Neuron (in vitro differentiated cells): ENCODE measurements around the gene AATK.

Experiments
- H2AFZ ChIP-seq: one replicate; pipeline ENCODE4 v1.6.1; 2013; ENCODE audit warnings: low read depth, mild to moderate bottlenecking, inconsistent platforms, low read length, moderate library complexity
- H3K27me3 ChIP-seq: one replicate; pipeline ENCODE4 v1.6.1; 2013; ENCODE audit warnings: low read length; ENCODE audit not compliant: insufficient read depth
- H3K36me3 ChIP-seq: one replicate; pipeline ENCODE4 v1.6.1; 2013; ENCODE audit warnings: low read length; ENCODE audit not compliant: insufficient read depth
- H3K4me1 ChIP-seq: one replicate; pipeline ENCODE4 v1.6.1; 2013; ENCODE audit warnings: low read length; ENCODE audit not compliant: insufficient read depth
- H3K4me3 ChIP-seq: 2 replicates; pipeline ENCODE4 v1.5.1; 2013; ENCODE audit warnings: mild to moderate bottlenecking, low read length, moderate library complexity
- H3K9me3 ChIP-seq: one replicate; pipeline ENCODE4 v1.6.1; 2013; ENCODE audit warnings: low read length

AATK gene

DNA sequence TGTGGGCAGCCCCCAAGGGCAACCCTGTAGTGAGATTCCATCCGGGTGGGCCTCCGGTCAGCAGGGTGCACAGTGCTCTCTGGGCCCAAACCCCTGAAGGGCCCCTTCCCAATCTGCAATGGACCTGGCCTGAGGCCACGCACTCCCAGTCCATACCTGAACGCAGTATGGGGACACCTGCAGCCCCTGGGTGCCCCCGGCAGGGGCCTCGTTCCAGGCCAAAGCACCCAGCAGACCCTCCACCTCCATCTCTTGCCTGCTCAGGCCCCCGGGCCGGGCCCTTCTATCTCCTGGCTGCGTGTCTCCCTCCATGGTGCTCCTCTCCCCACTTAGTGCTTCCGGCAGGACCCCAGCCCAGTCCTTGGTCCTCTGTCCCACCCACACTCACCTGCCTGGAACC lies 17.3 kb upstream of the AATK start:
- no peaks in the 10 kb centered on the region for H3K9me3 ChIP-seq
- H3K4me1 ChIP-seq = peaks cover 7% of the 10 kb centered on the region
- no peak overlapping the region for H3K4me3 ChIP-seq
- peaks cover 1% of the 10 kb centered on the region for H3K36me3 ChIP-seq
- no peak overlapping the region for H2AFZ ChIP-seq
- no peaks in the 10 kb centered on the region for H3K27me3 ChIP-seq

DNA sequence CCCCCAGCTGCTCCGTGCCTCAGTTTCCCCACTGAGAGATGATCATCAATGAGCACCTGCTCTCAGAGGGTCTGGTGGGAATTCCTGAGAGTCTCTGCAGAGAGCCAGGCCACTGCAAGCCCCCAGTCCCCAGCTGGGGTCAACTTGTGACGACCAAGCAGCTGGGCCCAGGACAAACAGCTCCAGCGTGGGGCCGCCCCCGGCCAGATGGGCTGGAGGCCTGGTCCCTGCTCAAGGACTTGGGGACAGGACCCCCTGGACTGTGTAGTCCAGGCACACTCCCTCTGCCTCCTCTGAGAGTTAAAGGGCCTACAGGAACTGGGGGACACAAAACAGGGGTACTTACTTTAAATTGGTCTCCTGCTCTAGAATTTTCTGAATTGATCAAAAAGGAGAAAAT lies 16.6 kb upstream of the AATK start:
- no peak overlapping the region for H3K4me3 ChIP-seq
- peaks cover 7% of the 10 kb centered on the region for H3K4me1 ChIP-seq
- no peaks in the 10 kb centered on the region for H3K36me3 ChIP-seq
- H3K27me3 ChIP-seq = no peaks in the 10 kb centered on the region
- no peaks in the 10 kb centered on the region for H3K9me3 ChIP-seq
- no peak overlapping the region for H2AFZ ChIP-seq

DNA sequence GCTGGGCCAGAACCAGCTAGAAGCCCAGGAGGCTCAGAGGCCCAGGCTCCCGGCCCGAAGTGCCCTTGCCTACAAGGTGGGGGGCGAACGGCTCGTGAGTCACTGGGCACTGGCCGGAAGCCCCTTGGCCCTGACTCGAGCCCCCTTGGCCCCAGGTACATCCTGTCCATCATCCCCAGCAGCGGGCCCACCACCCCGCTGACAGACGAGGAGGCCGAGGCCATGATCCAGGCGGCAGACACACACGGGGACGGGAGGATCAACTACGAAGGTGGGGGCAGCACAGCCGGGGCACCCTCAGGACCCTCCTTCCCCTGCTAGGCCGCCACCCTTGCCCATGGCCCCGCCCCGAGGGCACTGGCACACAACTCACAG lies 15.8 kb upstream of the AATK start:
- Histone ChIP-seq H3K27me3 (no peaks in the 10 kb centered on the region), H3K36me3 (no peaks in the 10 kb centered on the region), H2AFZ (no peak overlapping the region), H3K4me1 (peaks cover 7% of the 10 kb centered on the region), H3K4me3 (no peak overlapping the region), H3K9me3 (no peaks in the 10 kb centered on the region)

DNA sequence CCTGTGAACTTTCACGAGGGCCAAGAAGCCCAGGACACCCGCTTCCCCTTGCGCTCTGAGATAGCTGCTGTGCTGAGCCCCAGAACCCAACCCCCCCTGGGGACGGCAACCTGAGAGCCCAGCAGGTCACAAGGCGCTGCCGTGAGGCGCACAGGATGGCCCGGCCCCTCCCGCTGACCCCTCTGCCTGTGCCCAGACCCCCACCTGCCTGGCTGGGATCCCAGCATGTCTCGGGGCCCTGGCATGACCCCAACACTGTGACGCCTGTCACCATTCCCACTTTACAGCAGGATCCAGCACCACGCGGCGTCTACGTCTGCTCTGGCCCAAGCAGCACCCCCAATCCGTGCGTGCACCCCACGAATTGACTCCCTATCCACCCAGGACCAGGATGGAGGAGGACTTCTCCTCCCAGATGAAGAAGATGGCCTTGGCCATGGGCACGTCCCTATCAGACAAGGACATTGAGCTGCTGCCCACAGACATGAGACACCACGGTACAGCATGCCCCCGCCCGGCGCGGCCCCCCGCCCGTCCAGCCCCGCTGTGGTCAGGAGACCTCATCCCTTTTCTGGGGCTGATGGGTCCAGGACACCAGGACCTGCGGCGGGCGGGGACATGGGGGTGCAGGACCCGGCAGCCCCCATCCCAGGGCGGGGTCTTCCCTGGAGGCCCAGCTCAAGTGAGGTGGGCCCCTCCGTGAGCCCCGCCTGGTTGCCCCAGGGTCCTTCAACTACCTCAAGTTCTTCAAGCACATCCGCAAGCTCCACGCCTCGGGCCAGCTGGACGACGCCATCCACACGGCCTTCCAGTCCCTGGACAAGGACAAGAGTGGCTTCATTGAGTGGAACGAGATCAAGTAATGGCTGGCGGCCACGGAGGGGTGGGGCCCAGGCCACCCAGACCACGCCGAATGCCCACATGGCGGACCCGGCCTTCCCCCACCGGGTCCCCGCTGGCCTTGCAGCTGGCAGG lies 15.1 kb upstream of the AATK start:
- Histone ChIP-seq H3K27me3 (no peaks in the 10 kb centered on the region), H3K36me3 (no peaks in the 10 kb centered on the region), H2AFZ (no peak overlapping the region), H3K9me3 (no peaks in the 10 kb centered on the region), H3K4me1 (peaks cover 7% of the 10 kb centered on the region), H3K4me3 (no peak overlapping the region)

DNA sequence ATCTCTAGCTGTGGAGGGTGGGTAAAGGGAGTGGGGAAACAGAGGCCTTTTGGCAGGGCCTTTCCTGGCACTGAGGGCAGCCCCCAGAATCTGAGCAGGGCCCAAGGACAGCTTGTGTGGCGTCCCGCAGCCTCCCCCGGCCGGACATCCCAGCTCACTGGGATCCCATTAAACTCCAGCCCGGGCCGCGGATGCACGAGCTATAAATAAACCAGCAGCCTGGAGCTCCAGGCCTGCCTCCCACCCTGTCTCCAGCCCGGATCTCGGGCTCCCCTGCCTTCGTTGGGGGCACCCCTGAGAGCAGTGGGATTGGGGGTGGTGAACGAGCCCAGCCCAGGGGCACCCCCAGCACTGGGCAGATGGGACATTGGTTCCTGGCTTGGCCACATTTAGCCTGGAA lies 13.8 kb upstream of the AATK start:
- Histone ChIP-seq H3K4me3 (no peak overlapping the region), H2AFZ (no peak overlapping the region), H3K27me3 (no peaks in the 10 kb centered on the region), H3K36me3 (no peaks in the 10 kb centered on the region), H3K4me1 (peaks cover 7% of the 10 kb centered on the region), H3K9me3 (no peaks in the 10 kb centered on the region)

DNA sequence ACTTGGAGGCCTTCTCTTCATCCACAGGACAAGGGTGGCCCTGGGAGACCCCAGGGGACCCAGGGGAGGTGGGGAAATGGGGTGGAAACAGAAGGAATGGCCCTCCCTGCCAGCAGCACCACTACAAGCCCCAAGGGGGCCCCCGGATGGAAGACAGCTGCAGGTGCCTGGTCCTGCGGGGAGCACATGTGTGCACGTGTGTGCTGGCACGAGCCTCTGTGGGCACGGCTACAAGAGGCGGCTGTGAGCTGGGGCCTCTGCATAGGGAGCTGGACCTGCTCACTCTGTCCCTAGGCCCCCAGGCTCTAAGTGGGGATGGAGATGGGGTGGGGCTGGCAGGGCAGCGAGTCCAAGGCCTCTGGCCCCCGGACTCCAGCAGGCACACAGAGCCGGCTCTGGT lies 13.2 kb upstream of the AATK start:
- Histone ChIP-seq H3K4me1 (peaks cover 2% of the 10 kb centered on the region), H3K36me3 (no peaks in the 10 kb centered on the region)

DNA sequence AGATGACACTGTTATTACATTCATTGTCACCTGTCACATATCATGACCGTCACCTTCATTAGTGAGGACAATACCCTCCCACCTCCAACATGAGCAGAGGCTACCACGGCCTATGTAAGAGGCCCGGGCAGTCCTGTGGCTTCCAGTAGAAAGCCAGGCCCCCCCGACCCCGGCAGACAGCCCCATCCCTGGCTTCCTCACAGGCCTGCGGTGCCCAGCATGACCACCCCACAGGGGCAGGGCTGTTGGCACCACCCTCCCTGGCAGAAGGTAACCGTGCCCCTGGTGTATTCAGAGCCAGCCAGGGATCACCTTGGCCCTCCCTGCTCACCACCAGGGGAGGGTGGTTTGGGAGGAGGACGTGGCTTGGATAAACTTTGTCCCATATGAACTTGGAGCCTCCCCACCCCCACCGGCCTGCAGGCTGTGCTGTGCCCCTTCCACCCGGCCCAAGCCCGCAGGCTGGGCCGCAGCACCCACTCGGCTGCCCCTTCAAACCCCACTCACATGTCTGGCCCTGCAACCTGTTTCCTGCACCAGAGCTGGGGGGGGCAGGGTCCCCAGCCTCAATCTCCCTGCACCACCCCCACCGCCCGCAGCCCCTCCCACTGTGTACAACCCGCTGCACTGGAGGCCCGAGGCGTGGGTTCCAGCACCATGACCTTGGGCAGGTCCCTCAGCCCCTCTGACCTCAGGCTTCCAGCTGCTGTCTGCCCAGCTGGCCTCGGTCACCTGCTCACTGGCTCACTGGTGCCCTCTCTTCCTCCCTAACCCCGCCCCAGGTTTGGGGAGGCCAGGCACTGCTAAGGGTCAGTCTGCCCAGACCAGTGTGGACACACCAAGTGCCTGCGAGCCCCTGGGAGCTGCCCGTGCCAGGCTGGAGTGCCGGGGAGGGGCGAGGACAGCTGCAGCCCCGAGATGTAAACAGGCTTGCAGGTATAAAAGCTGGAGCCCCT lies 12.4 kb upstream of the AATK start:
- Histone ChIP-seq H3K36me3 (no peaks in the 10 kb centered on the region), H3K9me3 (no peaks in the 10 kb centered on the region), H2AFZ (no peak overlapping the region), H3K27me3 (no peaks in the 10 kb centered on the region), H3K4me1 (peaks cover 2% of the 10 kb centered on the region), H3K4me3 (no peak overlapping the region)

More for the DNA sequence above, 13.2 kb upstream of the AATK start:
- Histone ChIP-seq H2AFZ (no peak overlapping the region), H3K27me3 (no peaks in the 10 kb centered on the region), H3K4me3 (no peak overlapping the region), H3K9me3 (no peaks in the 10 kb centered on the region)

DNA sequence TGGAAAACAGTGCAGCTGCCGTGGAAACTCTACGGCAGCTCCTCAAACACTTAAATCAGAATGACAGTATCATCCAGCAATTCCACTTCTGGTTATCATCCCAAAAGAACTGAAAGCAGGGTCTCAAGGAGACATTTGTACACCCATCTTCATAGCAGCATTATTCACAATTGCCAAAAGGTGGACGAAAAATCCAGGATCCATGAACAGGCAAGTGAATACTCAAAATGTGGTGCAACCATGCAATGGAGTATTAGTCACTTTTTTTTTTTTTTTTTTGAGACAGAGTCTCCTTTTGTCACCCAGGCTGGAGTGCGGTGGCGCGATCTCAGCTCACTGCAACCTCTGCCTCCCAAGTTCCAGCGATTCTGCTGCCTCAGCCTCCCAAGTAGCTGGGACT lies 10.6 kb upstream of the AATK start:
- H3K9me3 ChIP-seq = no peaks in the 10 kb centered on the region
- H2AFZ ChIP-seq = no peak overlapping the region
- H3K36me3 ChIP-seq = no peaks in the 10 kb centered on the region
- H3K4me3 ChIP-seq = no peak overlapping the region
- H3K27me3 ChIP-seq = no peaks in the 10 kb centered on the region
- peaks cover 2% of the 10 kb centered on the region for H3K4me1 ChIP-seq

DNA sequence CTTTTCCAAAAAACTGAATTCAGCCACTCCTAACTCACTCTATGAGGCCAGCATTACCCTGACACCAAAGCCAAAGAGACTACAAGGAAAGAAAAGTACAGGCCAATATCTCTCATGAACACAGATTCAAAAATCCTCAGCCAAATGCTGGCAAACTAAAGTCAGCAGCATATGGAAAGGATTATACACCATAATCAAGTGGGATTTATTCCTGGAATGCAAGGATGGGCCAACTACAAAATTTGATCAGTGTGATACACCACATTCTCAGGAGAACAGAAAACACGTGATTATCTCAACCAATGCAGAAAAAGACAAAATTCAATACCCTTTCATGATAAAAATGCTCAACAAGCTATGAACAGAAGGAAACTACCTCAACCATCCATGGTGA lies 7.7 kb upstream of the AATK start:
- no peaks in the 10 kb centered on the region for H3K36me3 ChIP-seq
- no peaks in the 10 kb centered on the region for H3K4me1 ChIP-seq
- no peaks in the 10 kb centered on the region for H3K9me3 ChIP-seq
- no peak overlapping the region for H3K4me3 ChIP-seq
- H3K27me3 ChIP-seq = no peaks in the 10 kb centered on the region
- no peak overlapping the region for H2AFZ ChIP-seq

DNA sequence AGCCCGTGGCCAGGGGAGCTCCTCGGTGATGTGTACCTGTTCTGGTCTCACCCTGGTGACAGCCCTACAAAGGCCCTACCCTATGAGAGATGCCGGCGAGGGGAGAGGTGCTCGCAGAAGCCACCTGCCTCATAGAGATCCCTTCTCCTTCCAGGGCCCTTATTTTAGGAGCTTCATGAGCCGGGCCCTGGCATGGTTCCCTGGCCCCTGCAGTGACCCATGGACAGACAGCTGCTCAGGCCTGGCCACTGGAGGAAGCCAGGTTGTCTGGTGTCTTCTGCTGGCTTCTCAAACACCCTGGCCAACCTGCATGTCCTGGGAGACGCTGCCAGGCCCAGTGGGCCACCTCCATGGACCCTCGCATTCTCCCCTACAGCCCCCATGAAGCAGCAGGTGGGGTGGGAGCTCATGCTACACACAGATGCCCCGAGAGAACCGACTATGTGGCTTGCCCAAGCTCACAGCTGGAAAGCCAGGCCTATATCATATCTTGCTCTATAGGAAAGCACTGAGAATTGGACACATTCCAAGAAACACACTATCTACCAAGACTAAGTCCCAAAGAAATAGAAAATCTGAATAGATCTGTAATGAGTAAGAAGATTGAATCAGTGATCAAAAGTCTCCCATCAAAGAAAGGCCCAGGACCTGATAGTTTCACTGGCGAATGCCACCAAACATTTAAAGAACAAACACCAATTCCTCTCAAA lies 7.2 kb upstream of the AATK start:
- Histone ChIP-seq H3K36me3 (no peaks in the 10 kb centered on the region), H2AFZ (no peak overlapping the region), H3K4me3 (no peak overlapping the region), H3K9me3 (no peaks in the 10 kb centered on the region), H3K27me3 (no peaks in the 10 kb centered on the region), H3K4me1 (no peaks in the 10 kb centered on the region)

DNA sequence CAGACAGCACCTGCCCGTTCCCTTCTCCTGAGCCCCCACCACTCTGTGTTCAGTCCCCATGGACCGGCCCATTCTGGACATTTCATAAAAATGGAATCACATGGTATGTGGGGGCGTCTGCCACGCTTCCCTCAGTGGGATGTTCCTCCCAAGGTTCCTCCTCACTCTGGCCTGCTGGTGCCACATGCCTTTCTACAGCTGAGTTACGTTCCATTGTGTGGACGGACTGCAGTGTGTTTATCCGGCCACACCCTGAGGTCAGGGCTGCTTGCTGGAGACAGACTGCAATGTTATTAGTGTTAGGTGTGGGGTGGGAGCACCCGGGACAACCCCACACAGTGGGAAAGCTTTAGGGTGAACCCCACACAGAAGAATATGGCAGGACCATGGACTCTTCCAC lies 5.9 kb upstream of the AATK start:
- H2AFZ ChIP-seq = no peak overlapping the region
- H3K4me1 ChIP-seq = no peaks in the 10 kb centered on the region
- no peaks in the 10 kb centered on the region for H3K27me3 ChIP-seq
- no peak overlapping the region for H3K4me3 ChIP-seq
- no peaks in the 10 kb centered on the region for H3K36me3 ChIP-seq
- H3K9me3 ChIP-seq = no peaks in the 10 kb centered on the region

DNA sequence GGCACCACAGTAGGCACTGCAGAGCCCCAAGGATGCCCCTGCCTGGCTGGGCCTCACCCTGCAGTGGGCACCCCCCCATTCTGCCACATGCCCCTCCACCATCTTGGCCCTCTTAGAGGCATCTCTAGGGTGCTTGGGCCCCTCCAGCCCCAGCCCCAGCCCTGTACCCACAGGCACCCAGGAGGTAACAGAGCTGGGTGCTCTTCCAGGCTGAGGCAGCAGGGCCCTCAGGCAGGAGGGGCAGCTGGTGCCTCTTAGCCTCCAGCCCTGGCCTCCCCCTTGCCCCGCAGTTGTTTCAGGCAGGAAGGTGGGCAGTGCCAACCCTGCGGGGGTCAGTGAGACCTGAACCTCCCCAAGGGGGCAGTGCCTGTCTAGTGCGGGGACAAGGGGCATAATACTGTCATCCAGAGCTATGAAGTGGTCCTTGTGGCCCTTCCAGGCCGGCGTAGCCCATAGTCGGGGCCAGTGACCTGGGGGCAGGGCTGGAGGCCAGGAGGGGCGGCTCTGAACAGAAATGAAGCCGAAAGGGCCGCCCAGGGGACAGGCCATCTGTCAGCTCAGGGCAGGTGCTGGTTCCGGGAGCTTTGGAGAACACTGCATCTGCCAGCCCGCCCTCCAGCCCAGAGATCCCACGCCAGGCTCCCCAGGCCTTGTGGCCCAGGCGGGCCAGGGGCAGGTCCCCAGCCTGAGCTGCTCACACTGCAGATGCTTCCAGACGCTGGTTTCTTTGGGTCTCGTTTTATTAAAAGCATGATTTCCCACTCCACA lies 4.9 kb upstream of the AATK start:
- no peaks in the 10 kb centered on the region for H3K36me3 ChIP-seq
- H3K9me3 ChIP-seq = no peaks in the 10 kb centered on the region
- no peak overlapping the region for H2AFZ ChIP-seq
- no peaks in the 10 kb centered on the region for H3K27me3 ChIP-seq
- H3K4me1 ChIP-seq = peaks cover 5% of the 10 kb centered on the region
- no peak overlapping the region for H3K4me3 ChIP-seq
